Body of pancreas (tissue), 4 donors: Measurements from ENCODE around the gene C1orf52.

Experiments used
- CTCF ChIP-seq, 7 experiments: fragments of 450-650 bp in 4 of 7; fragments of 200-600 bp in 3 of 7; sonication (generic) in 3 of 7; IDR thresholded peaks; one replicate each; pipeline ENCODE4 v1.5.1; 2016 to 2019; ENCODE audit warnings: antibody characterized with exemption in 7 of 7
- POLR2A ChIP-seq, 3 donors: fragments of 450-650 bp; IDR thresholded peaks; one replicate each; pipeline ENCODE4 v1.6.1; 2016; ENCODE audit warnings: antibody characterized with exemption in 3 of 3, mild to moderate bottlenecking in 2 of 3

- TF ChIP-seq CTCF (IDR thresholded peaks at IDR 0.05) (no peak), POLR2A (IDR thresholded peaks at IDR 0.05) (no peak)
Measured at GRCh38 chr1:85214654-85215053, 44.8 kb downstream of the C1orf52 start.
